Esophagus (tissue), 2 donors: ENCODE results near the gene CTSG. TPM values are rescaled to one million over a fixed set of nuclear protein-coding genes. Genes with fewer than 3 reads are reported as not detected.
"Not testable (repeated sequence)": the region's sequence is repeated elsewhere in the genome, so short reads cannot be mapped to it uniquely, and the experiment has no call there.

Experiments
- H3K27ac ChIP-seq, 2 donors: one replicate each; pipeline ENCODE4 v1.5.1; 2013; ENCODE audit warnings: low read depth in 2 of 2, mild to moderate bottlenecking in 2 of 2, inconsistent platforms in 1 of 2, low read length in 1 of 2, moderate library complexity in 1 of 2
- H3K27me3 ChIP-seq, 2 donors: one replicate each; pipeline ENCODE4 v1.6.1; 2013; ENCODE audit warnings: low read length in 2 of 2, control low read depth in 1 of 2, mild to moderate bottlenecking in 1 of 2; ENCODE audit not compliant: insufficient read depth in 2 of 2, control insufficient read depth in 1 of 2
- H3K36me3 ChIP-seq, 2 donors: one replicate each; pipeline ENCODE4 v1.6.1; 2013; ENCODE audit warnings: low read length in 1 of 2; ENCODE audit not compliant: control insufficient read depth in 2 of 2, insufficient read depth in 2 of 2
- H3K4me1 ChIP-seq, 2 donors: one replicate each; pipeline ENCODE4 v1.6.1; 2013; ENCODE audit warnings: low read length in 1 of 2; ENCODE audit not compliant: control insufficient read depth in 2 of 2, insufficient read depth in 2 of 2
- H3K4me3 ChIP-seq, 2 donors: one replicate each; pipeline ENCODE4 v1.5.1; 2013; ENCODE audit warnings: low read length in 2 of 2, mild to moderate bottlenecking in 2 of 2, low read depth in 1 of 2, moderate library complexity in 1 of 2
- H3K9me3 ChIP-seq, 2 donors: one replicate each; pipeline ENCODE4 v1.6.1; 2013; ENCODE audit warnings: mild to moderate bottlenecking in 2 of 2, low read depth in 1 of 2, low read length in 1 of 2, moderate library complexity in 1 of 2; ENCODE audit not compliant: control insufficient read depth in 2 of 2, insufficient read depth in 1 of 2
- WGBS, 2 donors: extraction: QIAGEN DNeasy Blood & Tissue Kit; methylation state at CpG; one replicate each; pipeline ENCODE4 v1.1.7; 2013; 5-methylcytosine and 5-hydroxymethylcytosine counted together
- polyA plus RNA-seq, 2 donors: library from polyadenylated mRNA; stranded (reverse); fragments of 200-250 nt; gene quantifications; one replicate each; pipeline ENCODE4 v1.2.3, GENCODE V29; 2013
- donor health status: healthy with polysubstance abuse.
- donor health status: Bipolar disorder and iron deficiency.

The CTSG gene
- polyA plus RNA-seq, 2 donors = 0.14 to 1.4 TPM

- no peaks in the 10 kb centered on the region for H3K4me1 ChIP-seq
- H3K27me3 ChIP-seq = no peaks in the 10 kb centered on the region
- H3K36me3 ChIP-seq = no peaks in the 10 kb centered on the region
- H3K27ac ChIP-seq = no peak overlapping the region
- no peak overlapping the region for H3K4me3 ChIP-seq
- WGBS, 2 donors = 51 to 57% methylated on average over 4 of the region's 4 CpGs
- H3K9me3 ChIP-seq = peaks cover 0 to 2% of the 10 kb centered on the region in 2 donors
Observed at GRCh38 chr14:24556756-24557155, 19.3 kb downstream of the CTSG start.

DNA sequence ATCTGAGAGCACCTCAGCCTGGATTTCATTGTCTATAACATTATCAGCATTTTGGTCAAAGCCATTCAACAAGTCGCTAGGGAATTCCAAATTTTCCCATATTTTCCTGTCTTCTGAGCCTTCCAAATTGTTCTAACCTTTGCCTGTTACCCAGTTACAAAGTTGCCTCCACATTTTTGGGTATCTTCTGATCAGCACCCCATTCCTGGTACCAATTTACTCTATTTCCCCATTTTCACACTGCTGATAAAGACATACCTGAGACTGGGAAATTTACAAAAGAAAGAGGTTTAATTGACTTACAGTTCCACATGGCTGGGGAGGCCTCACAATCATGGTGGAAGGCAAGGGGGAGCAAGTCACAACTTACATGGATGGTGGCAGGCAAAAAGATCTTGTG, 27.0 kb downstream of the CTSG start:
- not testable (repeated sequence) for H3K27ac ChIP-seq, H3K27me3 ChIP-seq
- WGBS, 2 donors = 45 to 58% methylated on average over 1 of the region's 1 CpG

DNA sequence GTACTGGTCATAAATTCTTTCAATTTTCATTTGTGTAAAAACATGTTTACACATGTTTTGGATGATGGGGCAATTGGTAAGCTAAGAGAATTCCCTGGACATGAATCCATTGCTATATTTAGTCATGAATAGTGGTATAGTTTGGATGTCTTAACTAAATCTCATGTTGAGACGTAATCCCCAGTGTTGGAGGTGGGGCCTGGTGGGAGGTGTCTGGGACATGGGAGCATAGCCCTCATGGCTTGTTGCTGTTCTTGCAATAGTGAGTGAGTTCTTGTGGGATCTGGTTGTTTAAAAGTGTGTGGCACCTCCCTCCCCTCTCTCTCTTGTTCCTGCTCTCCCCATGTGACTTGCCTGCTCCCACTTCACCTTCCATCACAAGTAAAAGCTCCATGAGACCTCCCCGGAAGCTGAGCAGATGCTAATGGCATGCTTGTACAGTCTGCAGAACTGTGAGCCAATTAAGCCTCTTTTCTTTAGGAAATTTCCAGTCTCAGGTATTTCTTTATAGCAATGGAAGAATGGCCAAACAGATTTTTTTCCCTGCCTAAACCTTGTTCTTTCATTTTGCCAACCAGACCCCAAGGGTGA, 33.6 kb downstream of the CTSG start:
- H3K4me1 ChIP-seq = no peaks in the 10 kb centered on the region
- no peaks in the 10 kb centered on the region for H3K27me3 ChIP-seq
- H3K4me3 ChIP-seq = no peak overlapping the region
- no peak overlapping the region for H3K27ac ChIP-seq
- WGBS, 2 donors = 63 to 77% methylated on average over 2 of the region's 2 CpGs
- H3K9me3 ChIP-seq = peaks cover 0 to under 1% of the 10 kb centered on the region in 2 donors
- H3K36me3 ChIP-seq = no peaks in the 10 kb centered on the region

More for the DNA sequence above, 27.0 kb downstream of the CTSG start:
- H3K4me3 ChIP-seq, H3K36me3 ChIP-seq, H3K9me3 ChIP-seq, H3K4me1 ChIP-seq: not testable (repeated sequence)

DNA sequence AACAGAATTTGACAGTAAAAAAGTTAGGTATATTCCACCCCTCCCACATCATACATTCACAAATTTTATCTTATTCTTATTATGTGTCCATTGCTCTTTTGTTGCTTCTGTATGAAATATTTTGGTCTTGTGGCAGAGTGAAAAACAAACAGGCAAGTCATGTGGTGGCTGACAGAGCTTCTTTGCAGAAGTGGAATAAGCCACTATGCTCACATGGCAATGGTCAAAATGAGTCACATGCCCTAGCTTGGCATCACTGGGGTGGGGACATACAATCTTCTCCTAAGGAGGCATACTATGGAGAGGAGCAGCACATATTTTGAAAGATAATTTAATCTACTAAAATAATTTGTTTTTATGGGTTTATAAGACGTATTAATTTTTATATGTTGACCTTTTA, 40.3 kb downstream of the CTSG start:
- no peaks in the 10 kb centered on the region for H3K4me1 ChIP-seq
- no peak overlapping the region for H3K4me3 ChIP-seq
- H3K27me3 ChIP-seq = no peaks in the 10 kb centered on the region
- H3K9me3 ChIP-seq = peaks cover 2% of the 10 kb centered on the region in 2 donors
- WGBS, 2 donors = 47 to 55% methylated on average over 1 of the region's 1 CpG
- no peaks in the 10 kb centered on the region for H3K36me3 ChIP-seq
- H3K27ac ChIP-seq = no peak overlapping the region

DNA sequence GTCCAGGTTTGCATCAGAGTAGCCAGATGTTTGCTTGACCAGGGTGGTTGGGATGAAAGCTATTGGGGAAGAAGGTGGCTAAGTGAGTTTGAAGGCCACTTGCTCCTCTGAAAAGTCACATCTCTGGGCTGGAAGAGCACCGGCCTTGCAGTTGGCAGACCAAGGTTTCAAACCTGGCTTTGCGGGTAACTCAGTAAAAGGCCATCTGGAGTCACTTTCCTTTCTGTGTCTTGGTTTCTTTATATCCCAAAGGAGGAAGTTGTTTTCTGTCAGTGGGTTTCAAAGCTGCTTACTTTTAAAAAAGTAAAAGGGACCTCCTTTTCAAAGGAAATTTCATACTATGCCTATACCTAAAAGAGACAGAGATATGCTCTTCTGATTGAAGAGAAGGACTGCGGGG, 41.8 kb downstream of the CTSG start:
- H3K27ac ChIP-seq = no peak overlapping the region
- no peaks in the 10 kb centered on the region for H3K4me1 ChIP-seq
- no peaks in the 10 kb centered on the region for H3K36me3 ChIP-seq
- WGBS, 2 donors = 67 to 74% methylated on average over 3 of the region's 3 CpGs
- H3K4me3 ChIP-seq = no peak overlapping the region
- no peaks in the 10 kb centered on the region for H3K27me3 ChIP-seq
- peaks cover 2% of the 10 kb centered on the region in 2 donors for H3K9me3 ChIP-seq

- not testable (repeated sequence) for H3K4me3 ChIP-seq, H3K4me1 ChIP-seq, H3K36me3 ChIP-seq, H3K9me3 ChIP-seq, H3K27me3 ChIP-seq, H3K27ac ChIP-seq
- WGBS, 2 donors = 70 to 79% methylated on average over 15 of the region's 15 CpGs
Observed at GRCh38 chr14:24525877-24526620, 50.0 kb downstream of the CTSG start.

Other genes starting within 250 kb of the CTSG start
- 10 to 100 TPM; 10.2 to 23.3 TPM for gene ADCY4, start 241.2 kb downstream of the CTSG start, polyA plus RNA-seq
- gene RIPK3, start 236.3 kb downstream of the CTSG start, polyA plus RNA-seq = 10 to 100 TPM; 13.3 to 14.4 TPM
- 10 to 100 TPM; 20.9 to 25.6 TPM for gene NFATC4, start 208.1 kb downstream of the CTSG start, polyA plus RNA-seq
- 1 to 10 TPM; 4.8 to 5.6 TPM for gene NYNRIN, start 177.2 kb downstream of the CTSG start, polyA plus RNA-seq
- under 1 TPM; 0.75 to 0.86 TPM for gene CBLN3, start 146.6 kb downstream of the CTSG start, polyA plus RNA-seq
- 10 to 100 TPM; 20.8 to 24.4 TPM for gene KHNYN, start 146.3 kb downstream of the CTSG start, polyA plus RNA-seq
- gene SDR39U1, start 133.5 kb downstream of the CTSG start, polyA plus RNA-seq = 10 to 100 TPM; 38.1 to 39.8 TPM
- gene CMA1, start 68.0 kb downstream of the CTSG start, polyA plus RNA-seq = under 1 TPM in 1 of 2 donors, not detected in 1; 0.35 TPM
- 1 to 10 TPM; 1.2 to 1.9 TPM for gene GZMH, start 33.4 kb upstream of the CTSG start, polyA plus RNA-seq
- 1 to 10 TPM; 3.0 to 3.2 TPM for gene GZMB, start 57.9 kb upstream of the CTSG start, polyA plus RNA-seq